Measurements from ENCODE around the gene ADGRF4. TPM values are rescaled to one million over a fixed set of nuclear protein-coding genes. Genes with fewer than 3 reads are reported as not detected.

ADGRF4 gene
- total RNA-seq, 1 experiment from 2014 or later = 0.03 TPM

Other genes starting within 250 kb of the ADGRF4 start
- gene CD2AP, start 220.8 kb upstream of the ADGRF4 start, total RNA-seq (2014; rRNA removed; shearing (Covaris generic)) = 34.0 and 44.3 TPM in 2 replicates
- not detected in 2 replicates for gene OPN5, start 83.5 kb downstream of the ADGRF4 start, total RNA-seq (2014; rRNA removed; shearing (Covaris generic))

All from H7 (cell line).